ENCODE measurements around the gene FBXL20.
"Not testable (repeated sequence)": the region's sequence is repeated elsewhere in the genome, so short reads cannot be mapped to it uniquely, and the experiment has no call there.

The FBXL20 gene, protein sequence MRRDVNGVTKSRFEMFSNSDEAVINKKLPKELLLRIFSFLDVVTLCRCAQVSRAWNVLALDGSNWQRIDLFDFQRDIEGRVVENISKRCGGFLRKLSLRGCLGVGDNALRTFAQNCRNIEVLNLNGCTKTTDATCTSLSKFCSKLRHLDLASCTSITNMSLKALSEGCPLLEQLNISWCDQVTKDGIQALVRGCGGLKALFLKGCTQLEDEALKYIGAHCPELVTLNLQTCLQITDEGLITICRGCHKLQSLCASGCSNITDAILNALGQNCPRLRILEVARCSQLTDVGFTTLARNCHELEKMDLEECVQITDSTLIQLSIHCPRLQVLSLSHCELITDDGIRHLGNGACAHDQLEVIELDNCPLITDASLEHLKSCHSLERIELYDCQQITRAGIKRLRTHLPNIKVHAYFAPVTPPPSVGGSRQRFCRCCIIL

DNA sequence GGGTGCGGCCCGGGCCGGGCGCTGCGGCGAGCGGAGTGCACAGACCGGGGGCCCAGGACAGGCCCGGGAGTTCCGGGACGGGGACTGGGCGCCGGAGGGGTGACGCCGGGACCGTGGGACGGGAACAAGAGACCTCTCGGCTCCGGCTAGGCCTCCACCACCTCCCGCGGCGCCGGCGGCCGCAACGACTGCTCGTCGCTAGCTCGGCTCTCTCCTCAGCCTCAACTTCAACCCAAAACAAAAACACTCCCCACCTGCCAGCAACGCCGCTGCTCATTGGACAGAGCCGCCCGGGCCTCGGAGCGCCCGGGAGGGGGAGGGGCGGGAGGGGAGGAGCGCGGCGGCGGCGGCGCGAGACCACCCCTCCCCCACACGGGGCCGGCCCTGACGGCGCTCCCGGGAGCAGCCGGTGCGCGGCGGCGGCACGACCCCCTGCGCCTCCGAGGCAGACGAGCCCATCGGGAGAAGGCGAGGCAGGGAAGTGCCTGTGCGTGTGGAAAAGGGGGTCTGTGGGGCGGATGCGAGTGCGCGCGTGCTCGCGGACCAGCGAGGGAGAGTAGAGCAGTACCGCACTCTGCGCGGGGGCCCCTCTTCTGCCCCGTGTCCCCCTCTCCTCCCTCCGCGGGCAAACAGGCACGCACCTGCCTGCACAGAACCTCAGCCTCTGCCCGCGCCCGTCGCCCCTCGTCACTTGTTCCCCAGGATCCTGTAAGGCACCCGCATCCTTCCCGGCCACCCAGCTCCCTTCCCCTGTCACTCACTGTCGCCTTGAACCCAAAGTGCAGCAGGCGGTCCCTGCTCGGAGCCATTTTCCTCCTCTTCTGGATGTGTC lies at the start of gene FBXL20:
Gene FBXL20, minus strand, starts transcription at position 215 of the 832 bp plus-strand sequence. CDS start 224 bp downstream, outside the sequence.
- Mint-ChIP-seq H3K9me3 (no peaks in the 10 kb centered on the region), H3K27ac (peak within 1 kb of the TSS; percentile 98), H3K27me3 (ENCODE audit: low read depth) (peaks cover 2% of the 10 kb centered on the region), H3K36me3 (ENCODE audit: low read depth) (peaks cover 5% of the 10 kb centered on the region), H3K4me3 (peak within 1 kb of the TSS; percentile 97), H3K4me1 (ENCODE audit: low read depth) (peaks cover 29% of the 10 kb centered on the region)
- peak; percentile 84 for DNase-seq (ENCODE audit: low spot score)

DNA sequence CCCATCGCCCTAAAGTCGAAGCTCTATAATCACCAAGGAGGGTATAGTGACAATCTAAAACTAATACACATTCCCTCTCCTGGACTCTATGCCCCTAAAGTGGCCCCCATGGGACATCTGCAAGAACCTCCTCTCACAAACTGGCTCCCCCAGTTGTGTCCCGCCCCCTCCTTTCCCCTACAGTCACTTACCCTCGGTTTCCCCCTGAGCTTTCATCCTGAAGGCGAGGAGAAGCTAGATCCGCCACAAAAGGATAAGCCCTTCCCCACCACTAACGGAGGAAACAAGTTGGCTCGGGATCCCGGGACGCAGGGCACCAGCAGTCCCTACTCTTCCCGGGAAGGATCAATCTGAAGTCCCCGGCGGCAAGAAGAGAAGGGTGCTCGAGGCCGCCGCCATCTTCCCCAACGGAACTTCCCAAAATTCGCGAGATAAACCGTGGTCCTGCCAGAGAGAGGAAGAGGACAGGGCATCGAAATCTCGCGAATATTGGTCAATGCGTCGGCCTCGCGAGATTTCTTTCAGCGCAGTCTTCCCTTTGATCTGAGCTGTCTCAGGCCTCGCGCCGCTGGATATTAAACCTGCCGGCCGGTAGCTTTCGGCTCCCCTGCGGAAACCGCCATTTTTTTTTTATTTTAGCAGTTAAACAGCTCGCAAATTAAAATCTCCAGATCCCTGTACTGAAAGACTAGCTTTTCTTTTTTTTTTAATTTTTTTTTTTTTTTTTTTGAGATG lies 49.6 kb upstream of the FBXL20 start, which contains the start of gene MED1:
Gene MED1, minus strand, starts transcription at position 417 of the 735 bp plus-strand sequence. Its CDS starts 201 bp downstream, at position 216.
- Mint-ChIP-seq H3K9me3 (no peaks in the 10 kb centered on the region), H3K4me3 (peak within 1 kb of the TSS; percentile 97), H3K36me3 (ENCODE audit: low read depth) (peaks cover 21% of the 10 kb centered on the region), H3K4me1 (ENCODE audit: low read depth) (peaks cover 15% of the 10 kb centered on the region), H3K27ac (peak within 1 kb of the TSS; percentile 96), H3K27me3 (ENCODE audit: low read depth) (no peaks in the 10 kb centered on the region)
- DNase-seq (ENCODE audit: low spot score), result peak; percentile 93

DNA sequence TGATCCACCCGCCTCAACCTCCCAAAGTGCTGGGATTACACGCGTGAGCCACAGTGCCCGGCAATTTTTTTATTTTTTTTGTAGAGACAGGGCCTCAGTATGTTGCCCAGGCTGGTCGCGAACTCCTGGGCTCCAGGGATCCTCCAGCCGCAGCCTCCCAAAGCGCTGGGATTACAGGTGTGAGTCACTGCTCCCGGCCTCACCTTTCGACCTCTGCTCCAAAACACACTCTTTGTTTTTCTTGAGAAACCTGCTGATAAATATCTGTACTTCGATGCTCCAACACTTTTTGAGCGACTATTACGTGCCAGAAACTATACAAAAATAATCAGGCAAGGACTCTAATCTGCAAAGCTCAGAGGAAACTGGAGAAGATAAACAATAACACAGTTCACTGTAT lies 48.6 kb upstream of the FBXL20 start:
- no peaks in the 10 kb centered on the region for H3K27me3 Mint-ChIP-seq (ENCODE audit: low read depth)
- H3K4me1 Mint-ChIP-seq (ENCODE audit: low read depth), result peaks cover 15% of the 10 kb centered on the region
- no peak for DNase-seq (ENCODE audit: low spot score)
- peak overlapping the region; percentile 97 for H3K4me3 Mint-ChIP-seq
- no peaks in the 10 kb centered on the region for H3K9me3 Mint-ChIP-seq
- peaks cover 28% of the 10 kb centered on the region for H3K36me3 Mint-ChIP-seq (ENCODE audit: low read depth)
- H3K27ac Mint-ChIP-seq, result peak overlapping the region; percentile 49

DNA sequence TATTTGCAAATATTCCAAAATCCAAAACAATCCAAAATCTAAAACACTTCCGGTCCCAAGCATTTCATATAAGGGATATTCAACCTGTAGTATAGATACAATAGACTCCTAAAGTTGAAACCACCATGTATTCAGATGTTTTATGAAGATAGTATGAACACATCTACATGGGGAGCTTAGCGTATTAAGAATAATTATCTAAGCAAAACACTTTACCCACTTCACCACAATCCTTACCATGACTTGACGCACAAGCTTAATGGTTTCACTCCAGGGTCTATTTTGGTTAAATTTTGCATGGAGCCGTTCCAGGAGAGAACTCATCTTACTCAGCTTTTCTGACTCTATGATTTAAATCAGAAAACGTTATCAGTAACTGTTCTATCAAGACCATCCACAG lies 46.1 kb upstream of the FBXL20 start:
- peaks cover 19% of the 10 kb centered on the region for H3K4me1 Mint-ChIP-seq (ENCODE audit: low read depth)
- H3K4me3 Mint-ChIP-seq, result no peak overlapping the region
- H3K27ac Mint-ChIP-seq, result no peak overlapping the region
- no peak for DNase-seq (ENCODE audit: low spot score)
- H3K27me3 Mint-ChIP-seq (ENCODE audit: low read depth), result no peaks in the 10 kb centered on the region
- peaks cover 38% of the 10 kb centered on the region for H3K36me3 Mint-ChIP-seq (ENCODE audit: low read depth)
- no peaks in the 10 kb centered on the region for H3K9me3 Mint-ChIP-seq

DNA sequence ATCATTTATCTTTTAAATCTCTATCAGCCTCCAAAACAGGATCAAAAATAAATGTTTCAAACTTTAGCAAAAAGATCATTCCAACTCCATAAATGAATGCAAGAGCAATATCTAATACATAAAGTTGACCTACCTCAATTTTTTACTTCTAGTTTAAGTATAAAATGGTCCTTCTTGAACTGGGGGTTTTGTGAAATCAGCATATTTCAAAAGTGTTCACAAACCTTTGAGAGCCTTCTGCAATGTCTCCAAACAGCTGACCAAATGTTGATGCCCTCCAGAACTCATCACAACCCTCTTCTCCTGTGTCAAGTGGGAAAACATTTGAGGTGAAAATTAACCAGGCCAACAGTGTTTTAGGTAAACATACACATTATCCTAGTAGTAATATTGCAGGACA lies 41.9 kb upstream of the FBXL20 start:
- Mint-ChIP-seq H3K27ac (no peak overlapping the region), H3K27me3 (ENCODE audit: low read depth) (no peaks in the 10 kb centered on the region), H3K36me3 (ENCODE audit: low read depth) (peaks cover 54% of the 10 kb centered on the region), H3K4me1 (ENCODE audit: low read depth) (peaks cover 5% of the 10 kb centered on the region), H3K9me3 (no peaks in the 10 kb centered on the region), H3K4me3 (no peak overlapping the region)
- no peak for DNase-seq (ENCODE audit: low spot score)

DNA sequence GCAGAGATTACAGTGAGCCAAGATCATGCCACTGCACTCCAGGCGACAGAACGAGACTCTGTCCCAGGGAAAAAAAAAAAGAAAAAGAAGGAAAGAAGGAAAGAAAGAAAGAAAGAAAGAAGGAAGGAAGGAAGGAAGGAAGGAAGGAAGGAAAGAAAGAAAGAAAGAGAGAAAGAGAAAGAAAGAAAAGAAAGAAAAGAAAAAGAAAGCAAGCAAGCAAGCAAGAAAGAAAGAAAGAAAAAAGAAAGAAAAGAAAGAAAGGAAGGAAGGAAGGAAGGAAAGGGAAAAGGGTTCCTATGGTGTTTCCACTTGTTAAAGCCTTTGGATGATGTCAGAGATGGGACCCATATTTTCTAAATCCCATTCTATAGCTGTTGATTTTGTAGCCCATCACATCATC lies 38.4 kb upstream of the FBXL20 start:
- not testable (repeated sequence) for H3K27ac Mint-ChIP-seq; H3K4me1 Mint-ChIP-seq (ENCODE audit: low read depth); DNase-seq (ENCODE audit: low spot score); H3K27me3 Mint-ChIP-seq (ENCODE audit: low read depth); H3K4me3 Mint-ChIP-seq; H3K9me3 Mint-ChIP-seq
- peaks cover 42% of the 10 kb centered on the region for H3K36me3 Mint-ChIP-seq (ENCODE audit: low read depth)

DNA sequence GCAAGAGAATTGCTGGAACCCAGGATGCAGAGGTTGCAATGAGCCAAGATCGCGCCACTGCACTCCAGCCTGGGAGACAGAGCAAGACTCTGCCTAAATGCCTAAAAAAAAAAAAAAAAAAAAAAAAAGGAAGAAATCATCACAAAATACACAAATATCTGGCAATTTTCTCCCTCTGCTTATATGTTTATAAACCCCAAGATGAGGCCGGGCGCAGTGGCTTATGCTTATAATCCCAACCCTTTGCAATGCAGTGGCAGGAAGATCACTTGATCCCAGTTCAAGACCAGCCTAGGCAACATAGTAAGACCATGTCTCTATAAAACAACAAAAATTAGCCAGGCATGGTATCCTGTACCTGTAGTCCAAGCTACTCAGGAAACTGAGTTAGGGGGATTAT lies 28.2 kb upstream of the FBXL20 start:
- DNase-seq (ENCODE audit: low spot score), result no peak
- H3K4me1 Mint-ChIP-seq (ENCODE audit: low read depth), result no peaks in the 10 kb centered on the region
- H3K9me3 Mint-ChIP-seq, result no peaks in the 10 kb centered on the region
- H3K27ac Mint-ChIP-seq, result no peak overlapping the region
- H3K27me3 Mint-ChIP-seq (ENCODE audit: low read depth), result no peaks in the 10 kb centered on the region
- H3K4me3 Mint-ChIP-seq, result no peak overlapping the region
- peaks cover 48% of the 10 kb centered on the region for H3K36me3 Mint-ChIP-seq (ENCODE audit: low read depth)

DNA sequence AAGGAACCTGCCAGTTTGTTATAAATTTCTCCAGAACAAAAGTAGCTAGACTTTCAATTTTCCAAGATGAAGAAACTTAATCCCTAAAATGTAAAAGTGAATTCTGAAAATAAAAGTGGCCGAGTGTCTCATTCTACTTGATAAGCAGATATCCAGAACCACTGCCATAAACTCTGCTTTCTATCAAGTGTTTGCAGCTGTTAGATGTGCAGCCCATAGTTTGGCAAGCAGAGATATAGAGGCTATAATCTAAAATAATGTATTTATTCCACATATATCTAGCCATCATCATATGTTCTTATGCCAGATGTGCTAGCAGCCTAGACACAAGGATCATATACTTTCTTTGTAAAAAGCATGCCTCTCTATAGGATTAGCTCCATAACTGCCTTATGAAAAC lies 14.7 kb upstream of the FBXL20 start:
- H3K4me3 Mint-ChIP-seq, result no peak overlapping the region
- H3K36me3 Mint-ChIP-seq (ENCODE audit: low read depth), result peaks cover 43% of the 10 kb centered on the region
- no peaks in the 10 kb centered on the region for H3K9me3 Mint-ChIP-seq
- no peak for DNase-seq (ENCODE audit: low spot score)
- no peak overlapping the region for H3K27ac Mint-ChIP-seq
- no peaks in the 10 kb centered on the region for H3K4me1 Mint-ChIP-seq (ENCODE audit: low read depth)
- H3K27me3 Mint-ChIP-seq (ENCODE audit: low read depth), result no peaks in the 10 kb centered on the region

DNA sequence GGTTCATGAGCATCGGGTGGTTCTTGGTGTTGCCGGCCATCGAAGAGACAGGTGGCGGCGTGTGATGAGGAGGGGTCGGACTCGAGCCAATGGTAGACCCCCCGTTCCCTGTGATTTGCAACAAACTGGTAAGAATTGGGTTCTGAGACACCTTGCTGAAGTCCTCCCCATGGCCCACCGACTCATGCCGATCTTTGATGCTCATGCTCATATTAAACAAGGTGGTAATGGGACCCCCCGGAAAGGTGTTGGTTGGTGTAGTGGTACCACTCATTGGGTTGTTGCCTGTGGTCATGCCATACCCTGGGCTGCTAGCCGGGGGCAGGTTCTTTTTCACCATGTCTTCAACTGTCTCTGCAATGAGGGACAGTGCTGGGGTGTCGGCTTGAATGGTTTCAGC lies 8.9 kb upstream of the FBXL20 start:
- no peak for DNase-seq (ENCODE audit: low spot score)
- H3K4me1 Mint-ChIP-seq (ENCODE audit: low read depth), result peaks cover 12% of the 10 kb centered on the region
- no peak overlapping the region for H3K4me3 Mint-ChIP-seq
- H3K27me3 Mint-ChIP-seq (ENCODE audit: low read depth), result no peaks in the 10 kb centered on the region
- no peaks in the 10 kb centered on the region for H3K9me3 Mint-ChIP-seq
- no peak overlapping the region for H3K27ac Mint-ChIP-seq
- peaks cover 52% of the 10 kb centered on the region for H3K36me3 Mint-ChIP-seq (ENCODE audit: low read depth)

DNA sequence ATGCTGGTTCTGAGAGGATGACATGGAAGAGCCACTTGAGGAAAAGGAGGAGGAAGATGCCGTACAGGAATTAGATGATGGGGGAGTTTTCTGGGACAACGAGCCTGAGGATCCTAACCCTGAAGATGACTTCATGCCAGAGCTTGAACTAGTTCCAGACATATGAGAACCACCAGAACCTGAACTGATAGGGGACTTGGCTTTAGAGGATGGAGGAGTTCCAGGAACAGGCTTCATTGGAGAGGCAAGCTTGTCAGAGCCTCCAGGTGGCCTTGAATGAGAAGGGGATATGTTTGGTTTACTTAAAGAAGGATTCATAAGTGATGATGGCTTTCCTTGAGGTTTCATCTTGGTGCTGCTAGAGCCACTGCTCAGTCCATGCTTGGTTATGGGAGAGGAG lies 6.9 kb upstream of the FBXL20 start:
- Mint-ChIP-seq H3K27ac (no peak overlapping the region), H3K27me3 (ENCODE audit: low read depth) (no peaks in the 10 kb centered on the region), H3K9me3 (no peaks in the 10 kb centered on the region), H3K36me3 (ENCODE audit: low read depth) (peaks cover 44% of the 10 kb centered on the region), H3K4me3 (no peak overlapping the region), H3K4me1 (ENCODE audit: low read depth) (peaks cover 20% of the 10 kb centered on the region)
- no peak for DNase-seq (ENCODE audit: low spot score)

DNA sequence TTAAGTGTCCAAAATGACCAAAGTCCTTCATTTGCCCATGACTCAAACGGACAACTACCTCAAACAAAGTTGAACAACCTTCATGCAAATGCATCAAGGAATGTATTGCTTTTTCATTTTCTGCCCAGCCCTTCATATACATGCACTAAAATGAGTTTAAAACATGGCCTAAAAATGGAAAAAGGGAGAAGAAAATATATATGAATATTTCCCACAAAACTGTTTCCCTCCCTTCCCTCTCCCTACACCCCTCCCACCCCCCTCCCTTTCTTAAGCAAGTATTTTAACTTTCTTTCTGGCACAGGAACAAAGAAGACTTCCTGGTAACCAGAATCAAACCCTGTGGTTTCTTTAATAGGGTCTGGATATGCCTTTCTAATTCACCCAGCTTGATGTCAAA lies 5.5 kb upstream of the FBXL20 start:
- Mint-ChIP-seq H3K27me3 (ENCODE audit: low read depth) (peaks cover under 1% of the 10 kb centered on the region), H3K4me3 (no peak overlapping the region), H3K4me1 (ENCODE audit: low read depth) (peaks cover 24% of the 10 kb centered on the region), H3K9me3 (no peaks in the 10 kb centered on the region), H3K36me3 (ENCODE audit: low read depth) (peaks cover 40% of the 10 kb centered on the region), H3K27ac (no peak overlapping the region)
- no peak for DNase-seq (ENCODE audit: low spot score)

DNA sequence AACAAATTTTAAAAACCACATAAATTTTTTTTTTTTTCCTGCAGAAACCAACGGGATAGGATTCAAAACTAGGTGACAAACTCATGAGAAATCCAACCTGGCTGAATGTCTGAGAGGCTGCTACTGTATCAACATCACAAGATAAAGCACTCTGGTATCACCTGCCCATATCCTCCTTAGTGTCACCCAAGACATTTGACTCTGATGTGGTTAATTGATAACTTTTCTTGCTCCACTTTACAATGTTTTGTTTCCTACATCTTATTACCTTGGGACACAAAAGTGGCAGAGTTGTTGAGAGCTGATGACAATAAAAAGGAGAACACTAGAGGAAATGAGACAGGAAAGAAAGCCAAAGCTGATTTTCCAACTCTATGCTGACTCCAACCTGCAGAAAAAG lies 4.0 kb upstream of the FBXL20 start:
- no peak overlapping the region for H3K4me3 Mint-ChIP-seq
- peaks cover 28% of the 10 kb centered on the region for H3K4me1 Mint-ChIP-seq (ENCODE audit: low read depth)
- peaks cover 37% of the 10 kb centered on the region for H3K36me3 Mint-ChIP-seq (ENCODE audit: low read depth)
- peak overlapping the region; percentile 34 for H3K27ac Mint-ChIP-seq
- DNase-seq (ENCODE audit: low spot score), result no peak
- H3K9me3 Mint-ChIP-seq, result no peaks in the 10 kb centered on the region
- peaks cover 2% of the 10 kb centered on the region for H3K27me3 Mint-ChIP-seq (ENCODE audit: low read depth)

DNA sequence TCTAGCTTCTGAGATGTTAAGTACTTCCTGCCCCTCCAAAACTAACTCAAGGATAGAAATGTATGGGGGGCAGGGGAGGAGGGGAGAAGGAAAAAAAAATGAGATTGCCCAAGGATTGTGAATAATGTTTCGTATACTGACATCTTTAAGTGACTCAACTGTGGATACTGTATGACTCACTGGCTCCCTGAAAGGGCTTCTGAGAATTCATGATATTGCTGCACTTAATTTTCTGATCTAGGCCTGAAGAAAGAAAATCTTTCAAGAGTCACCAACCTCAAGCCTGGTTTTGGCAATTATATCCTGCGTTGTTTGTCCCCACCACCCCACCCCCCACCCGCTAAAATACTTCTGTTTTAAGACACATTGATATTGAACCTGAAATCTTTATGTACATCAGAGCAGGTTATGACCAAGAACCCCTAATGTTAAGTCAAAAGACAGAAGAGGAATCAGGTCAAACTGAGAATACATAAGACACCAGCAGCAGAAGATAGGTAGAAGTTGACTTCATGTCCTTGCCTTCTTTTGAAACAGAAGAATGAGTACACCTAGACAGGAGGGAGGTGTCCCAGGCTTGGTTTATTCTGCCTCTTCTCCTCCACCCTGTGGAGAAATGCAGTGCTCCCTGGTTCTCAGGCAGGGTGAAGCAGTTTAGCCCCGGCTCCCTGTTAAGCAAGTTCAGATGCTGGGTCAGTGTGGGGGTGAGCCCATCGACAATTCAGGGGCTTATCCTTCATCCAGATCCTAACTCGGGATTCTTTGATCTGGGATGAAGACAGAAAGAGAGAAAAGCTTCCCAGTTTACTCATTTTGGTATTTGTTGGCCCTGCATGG lies 3.3 kb upstream of the FBXL20 start:
- no peak overlapping the region for H3K4me3 Mint-ChIP-seq
- peaks cover 30% of the 10 kb centered on the region for H3K36me3 Mint-ChIP-seq (ENCODE audit: low read depth)
- H3K9me3 Mint-ChIP-seq, result no peaks in the 10 kb centered on the region
- peaks cover 2% of the 10 kb centered on the region for H3K27me3 Mint-ChIP-seq (ENCODE audit: low read depth)
- peak; percentile 47 for DNase-seq (ENCODE audit: low spot score)
- peaks cover 33% of the 10 kb centered on the region for H3K4me1 Mint-ChIP-seq (ENCODE audit: low read depth)
- peak overlapping the region; percentile 60 for H3K27ac Mint-ChIP-seq
